ENCODE data around the gene TNPO2. TPM values are rescaled to one million over a fixed set of nuclear protein-coding genes. Genes with fewer than 3 reads are reported as not detected.

The TNPO2 gene
- total and polyA plus RNA-seq, 2 of the 13 experiments (the other 11 are each of a cell fraction or from before 2014, with no cell fraction given) = 31.7 to 61.0 TPM

- peak; percentile 82 for TF ChIP-seq ZNF687 (CRISPR knock-in tag; IDR thresholded peaks at IDR 0.05)
- TF ChIP-seq KDM2A (CRISPR knock-in tag; IDR thresholded peaks at IDR 0.05; ENCODE audit: borderline replicate concordance, low read depth) = peak; percentile 77
- TF ChIP-seq JDP2 (CRISPR knock-in tag; IDR thresholded peaks at IDR 0.05; ENCODE audit: borderline replicate concordance) = no peak
- TF ChIP-seq RBM39 (IDR thresholded peaks at IDR 0.05; ENCODE audit: low read depth, low read length, poor library complexity, severe bottlenecking) = peak; percentile 25
- TF ChIP-seq ATRX (CRISPR knock-in tag; IDR thresholded peaks at IDR 0.05; ENCODE audit: borderline replicate concordance) = no peak
- no peak for TF ChIP-seq HBP1 (CRISPR knock-in tag; IDR thresholded peaks at IDR 0.05; ENCODE audit: low read depth)
- TF ChIP-seq IRF1 (CRISPR knock-in tag; IDR thresholded peaks at IDR 0.05; ENCODE audit: low read depth) = no peak
- no peak for TF ChIP-seq MTF1 (CRISPR knock-in tag; IDR thresholded peaks at IDR 0.05)
- no peak; the same call in 1 of the 2 replicates for TF ChIP-seq ZNF552 (CRISPR knock-in tag; IDR thresholded peaks at IDR 0.05; ENCODE audit: borderline replicate concordance)
- TF ChIP-seq ZNF296 (CRISPR knock-in tag; conservative IDR thresholded peaks at IDR 0.05) = no peak
- TF ChIP-seq SP4 (CRISPR knock-in tag; IDR thresholded peaks at IDR 0.05) = 0 out of 2 replicates have a peak, but pooled peaks have one; percentile 22
- TF ChIP-seq AFF4 (CRISPR knock-in tag; IDR thresholded peaks at IDR 0.05) = no peak
- 0 out of 2 replicates have a peak, but pooled peaks have one; percentile 30 for TF ChIP-seq PHF8 (CRISPR knock-in tag; IDR thresholded peaks at IDR 0.05)
- no peak for TF ChIP-seq ZMAT5 (CRISPR knock-in tag; IDR thresholded peaks at IDR 0.05; ENCODE audit: borderline replicate concordance, low read depth)
- TF ChIP-seq, protein P1, sequence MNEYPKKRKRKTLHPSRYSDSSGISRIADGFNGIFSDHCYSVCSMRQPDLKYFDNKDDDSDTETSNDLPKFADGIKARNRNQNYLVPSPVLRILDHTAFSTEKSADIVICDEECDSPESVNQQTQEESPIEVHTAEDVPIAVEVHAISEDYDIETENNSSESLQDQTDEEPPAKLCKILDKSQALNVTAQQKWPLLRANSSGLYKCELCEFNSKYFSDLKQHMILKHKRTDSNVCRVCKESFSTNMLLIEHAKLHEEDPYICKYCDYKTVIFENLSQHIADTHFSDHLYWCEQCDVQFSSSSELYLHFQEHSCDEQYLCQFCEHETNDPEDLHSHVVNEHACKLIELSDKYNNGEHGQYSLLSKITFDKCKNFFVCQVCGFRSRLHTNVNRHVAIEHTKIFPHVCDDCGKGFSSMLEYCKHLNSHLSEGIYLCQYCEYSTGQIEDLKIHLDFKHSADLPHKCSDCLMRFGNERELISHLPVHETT (CRISPR knock-in tag; conservative IDR thresholded peaks at IDR 0.05) = peak; percentile 31; the same call in 1 of the 2 replicates
- TF ChIP-seq SP5 (CRISPR knock-in tag; IDR thresholded peaks at IDR 0.05; ENCODE audit: borderline replicate concordance, low read depth) = no peak
Observed at GRCh38 chr19:12757544-12758274, 34.0 kb upstream of the TNPO2 start (continued).
